HG02763 (cell line): Measurements from ENCODE around the gene CD276.
"Not testable (repeated sequence)": the region's sequence is repeated elsewhere in the genome, so short reads cannot be mapped to it uniquely, and the experiment has no call there.

Experiments
- ATAC-seq: cut with Tn5 transposase; IDR thresholded peaks from one replicate; pipeline ENCODE4 v1.9.1; 2021; ENCODE audit warnings: mild to moderate bottlenecking, moderate library complexity; ENCODE audit not compliant: unreplicated experiment

Gene CD276

DNA sequence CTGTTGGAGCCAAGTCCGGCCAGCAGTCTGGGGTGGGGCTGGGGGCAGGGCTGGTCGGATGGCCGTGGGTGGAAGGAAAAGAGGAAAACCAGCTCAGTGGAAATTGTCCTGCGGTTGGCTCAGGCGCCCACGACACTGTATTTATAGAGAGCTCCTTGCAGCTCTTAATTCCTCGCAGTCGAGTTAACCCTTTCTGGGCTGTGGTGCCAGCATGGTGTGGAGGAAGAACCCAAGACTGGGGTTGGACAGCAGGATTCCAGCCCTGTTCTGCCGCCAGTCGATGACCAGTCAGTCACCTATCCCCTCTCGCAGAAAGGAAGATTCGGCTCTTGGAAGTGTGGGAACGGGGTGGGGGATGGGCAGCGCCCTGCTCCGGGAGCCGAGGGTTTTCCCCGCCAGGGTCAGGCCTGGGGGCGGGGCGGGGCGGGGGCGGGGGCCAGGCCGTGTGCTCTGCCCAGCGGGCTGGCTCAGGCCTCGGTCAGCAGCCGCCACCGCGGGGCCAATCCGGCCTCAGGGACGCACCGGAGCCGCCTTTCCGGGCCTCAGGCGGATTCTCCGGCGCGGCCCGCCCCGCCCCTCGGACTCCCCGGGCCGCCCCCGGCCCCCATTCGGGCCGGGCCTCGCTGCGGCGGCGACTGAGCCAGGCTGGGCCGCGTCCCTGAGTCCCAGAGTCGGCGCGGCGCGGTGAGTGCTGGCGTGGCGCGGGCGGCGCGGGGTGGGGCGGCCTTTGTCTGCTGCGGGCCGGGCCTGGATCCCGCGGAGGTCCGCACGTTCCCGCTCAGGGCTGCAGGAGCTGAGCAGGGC is at the start of gene CD276:
CD276 (plus strand) TSS at position 607 of the 804 bp plus-strand sequence. CDS start 15,257 bp downstream, outside the sequence.
- ATAC-seq, result no peak

DNA sequence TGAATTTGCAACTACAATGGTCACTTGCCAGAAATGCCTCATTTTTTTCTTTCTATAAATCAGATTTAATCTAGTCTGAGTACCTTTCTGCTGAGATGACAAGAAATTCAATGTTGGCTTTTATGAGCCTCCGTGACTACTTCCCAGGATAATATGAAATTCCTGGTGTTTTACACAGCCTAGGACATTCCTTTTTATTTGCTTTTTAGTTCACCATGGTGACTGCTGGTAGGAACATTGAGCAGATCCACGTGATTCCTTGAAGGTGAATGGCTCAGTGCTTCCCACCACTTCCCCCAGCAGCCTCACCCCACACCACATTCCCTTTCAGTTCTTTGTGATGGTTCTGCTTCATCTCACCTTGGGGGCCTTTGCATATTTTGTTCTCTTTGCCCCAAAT is 46.7 kb upstream of the CD276 start:
- ATAC-seq, result no peak

DNA sequence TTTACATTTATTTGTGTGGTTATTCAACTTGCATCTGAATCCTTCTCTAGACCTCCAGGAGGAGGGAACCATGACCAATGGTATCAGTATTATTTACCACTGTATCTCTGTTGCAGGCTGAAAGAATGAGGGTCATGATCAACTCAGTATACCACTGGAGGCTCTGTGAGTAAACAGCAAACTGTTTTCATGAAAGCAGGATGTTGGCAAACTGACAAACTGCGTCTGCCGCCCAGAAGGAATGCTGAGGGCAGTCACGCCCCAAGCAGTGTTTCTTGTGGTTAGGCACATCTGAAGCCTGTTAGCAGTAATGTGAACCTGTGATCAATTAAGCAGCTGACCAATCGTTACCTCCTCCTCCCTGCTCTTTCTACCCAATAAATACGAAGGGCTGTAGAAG is 44.7 kb upstream of the CD276 start:
- not testable (repeated sequence) for ATAC-seq

DNA sequence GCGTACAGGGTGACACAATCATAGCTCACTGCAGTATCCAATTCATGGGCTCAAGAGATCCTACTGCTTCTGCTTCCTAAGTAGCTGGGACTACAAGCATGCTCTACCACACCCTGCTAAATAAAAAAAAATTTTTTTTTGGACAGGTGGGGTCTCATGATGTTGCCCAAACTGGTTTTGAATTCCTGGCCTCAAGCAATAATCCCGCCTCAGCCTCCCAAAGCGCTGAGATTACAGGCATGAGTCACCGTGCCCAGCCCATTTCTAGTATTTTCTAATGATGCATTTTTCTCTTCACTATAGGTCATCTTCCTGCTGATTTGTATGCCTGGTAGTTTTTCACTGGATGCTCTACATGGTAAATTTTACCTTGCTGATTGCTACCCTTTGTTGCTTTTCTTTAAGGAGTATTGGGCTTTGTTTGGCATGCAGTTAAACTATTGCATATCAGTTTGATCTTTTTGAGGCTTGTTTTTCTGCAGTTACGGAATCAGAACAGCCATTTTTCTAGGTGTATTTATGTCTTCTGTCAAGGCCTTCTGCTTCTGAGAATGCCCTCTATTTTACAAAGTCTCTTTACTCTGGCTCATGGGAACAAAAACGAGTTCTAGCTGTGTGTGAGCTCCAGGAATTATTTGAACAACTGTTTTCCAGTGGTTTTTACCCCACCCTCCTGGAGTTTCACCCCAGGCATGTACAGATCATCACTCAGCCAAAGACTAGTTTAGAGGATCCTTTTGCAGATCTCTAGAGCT is 36.7 kb upstream of the CD276 start:
- ATAC-seq, result no peak

DNA sequence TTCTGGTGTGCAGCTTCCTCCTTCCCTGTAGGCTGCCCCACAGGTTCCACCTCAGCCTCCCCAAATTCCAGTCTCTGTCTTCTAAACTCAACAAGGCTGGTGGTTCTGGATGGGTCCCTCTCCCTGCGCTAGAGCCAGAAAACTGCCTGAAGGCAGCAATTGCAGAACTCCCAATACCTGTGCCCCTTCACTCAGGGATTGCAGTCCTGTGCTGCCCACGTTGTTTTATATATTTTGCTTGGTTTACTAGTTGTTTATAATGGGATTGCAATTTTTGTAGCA is 36.2 kb upstream of the CD276 start:
- no peak for ATAC-seq

DNA sequence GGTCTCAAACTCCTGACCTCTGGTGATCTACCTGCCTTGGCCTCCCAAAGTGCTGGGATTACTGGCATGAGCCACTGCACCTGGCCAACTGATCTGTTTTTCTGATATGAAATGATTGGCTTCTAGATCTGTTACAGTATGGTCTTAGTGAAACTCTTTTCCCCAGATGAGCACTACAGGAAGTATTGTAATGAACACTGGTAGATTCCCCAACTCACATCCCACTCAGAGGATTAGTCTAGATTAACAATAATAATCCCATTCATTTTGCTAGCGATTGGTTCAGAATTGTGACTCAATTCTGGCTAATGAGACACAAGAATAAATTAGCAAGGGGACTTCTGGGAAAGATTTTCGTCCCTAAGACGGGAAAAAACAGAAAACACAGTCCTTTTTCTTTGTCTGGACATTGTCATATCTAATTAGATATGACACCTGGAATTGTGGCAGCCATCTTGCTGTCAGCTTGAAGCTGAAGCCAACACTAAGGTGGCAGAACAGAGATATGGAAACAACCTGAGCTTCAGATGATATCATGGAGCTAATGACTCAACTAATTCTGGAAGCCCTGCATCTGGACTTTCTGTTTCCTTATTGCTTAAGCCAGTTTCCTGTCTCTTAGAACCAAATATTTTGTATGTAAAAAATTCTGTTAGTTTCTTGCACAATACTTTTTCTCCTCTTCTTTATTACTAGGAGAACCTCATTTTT is 33.6 kb upstream of the CD276 start:
- no peak for ATAC-seq

DNA sequence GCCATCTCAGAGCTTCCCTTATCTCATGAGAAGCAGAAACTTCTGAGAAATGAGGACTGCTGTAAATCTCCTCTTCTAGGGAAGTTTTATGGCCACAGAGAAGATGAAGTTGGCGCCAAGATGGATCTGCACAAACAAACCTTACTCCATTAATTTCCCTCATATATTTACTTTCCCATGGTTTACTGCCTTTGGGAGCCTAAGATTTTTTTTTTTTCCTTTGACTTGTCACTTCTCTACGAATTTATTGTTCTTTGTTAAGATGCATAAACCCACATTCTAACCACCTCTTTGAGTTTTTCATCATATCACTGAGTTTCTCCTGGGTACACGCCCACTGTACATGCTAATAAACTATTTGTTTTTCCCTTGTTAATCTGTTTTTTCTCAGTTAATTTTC is 29.5 kb upstream of the CD276 start:
- no peak for ATAC-seq

DNA sequence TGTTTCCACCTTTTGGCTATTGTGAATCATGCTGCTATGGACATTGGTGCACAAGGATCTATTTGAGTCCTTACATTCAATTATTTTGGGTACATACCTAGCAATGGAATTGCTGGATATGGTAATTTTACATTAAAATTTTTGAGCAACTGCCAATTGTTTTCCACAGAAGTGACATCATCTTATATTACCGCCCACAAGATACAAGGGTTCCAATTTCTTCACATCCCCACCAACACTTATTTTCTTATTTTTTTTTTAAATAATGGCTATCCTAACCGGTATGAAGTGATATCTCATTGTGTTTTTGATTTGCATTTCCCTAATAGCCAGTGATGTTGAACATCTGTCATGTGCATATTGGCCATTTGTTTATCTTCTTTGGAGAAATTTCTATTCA is 28.5 kb upstream of the CD276 start:
- ATAC-seq, result no peak

DNA sequence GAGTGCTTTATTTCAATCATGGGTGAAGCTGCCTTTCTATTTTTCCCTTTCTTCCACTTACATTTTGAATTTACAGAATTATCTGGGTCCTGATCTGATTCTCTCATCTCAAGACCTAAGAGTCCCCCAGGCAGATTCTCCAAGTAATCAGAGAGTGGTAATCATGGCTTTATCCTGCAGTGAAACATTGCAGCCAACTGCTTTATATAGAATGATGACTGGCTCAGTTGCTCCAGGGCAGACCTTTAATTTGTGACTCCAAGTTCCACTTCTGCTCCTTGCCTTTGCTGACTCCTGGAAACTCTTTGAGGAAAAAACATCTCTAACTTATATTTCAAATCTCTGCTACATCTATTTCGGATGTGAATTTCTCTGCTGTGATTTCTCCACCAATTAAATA is 25.5 kb upstream of the CD276 start:
- ATAC-seq, result no peak

DNA sequence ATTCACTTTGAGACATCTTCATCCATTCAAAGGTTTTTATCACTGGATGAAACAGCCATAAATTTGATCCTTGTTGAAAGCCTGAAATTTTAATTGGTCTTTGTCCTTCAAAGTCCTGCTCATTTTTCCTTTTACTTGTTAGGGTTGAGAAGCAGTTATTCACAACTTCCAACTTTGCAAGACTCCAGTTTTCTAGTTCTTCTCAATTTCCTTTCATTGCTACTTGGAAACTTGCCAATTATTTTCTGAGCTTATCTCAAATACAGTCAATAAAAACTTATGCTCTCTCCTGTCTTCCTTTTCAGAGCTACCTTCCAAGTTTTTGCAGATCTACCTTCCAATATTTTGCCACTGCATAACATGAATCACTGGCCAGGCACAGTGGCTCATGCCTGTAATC is 23.7 kb upstream of the CD276 start:
- no peak for ATAC-seq

DNA sequence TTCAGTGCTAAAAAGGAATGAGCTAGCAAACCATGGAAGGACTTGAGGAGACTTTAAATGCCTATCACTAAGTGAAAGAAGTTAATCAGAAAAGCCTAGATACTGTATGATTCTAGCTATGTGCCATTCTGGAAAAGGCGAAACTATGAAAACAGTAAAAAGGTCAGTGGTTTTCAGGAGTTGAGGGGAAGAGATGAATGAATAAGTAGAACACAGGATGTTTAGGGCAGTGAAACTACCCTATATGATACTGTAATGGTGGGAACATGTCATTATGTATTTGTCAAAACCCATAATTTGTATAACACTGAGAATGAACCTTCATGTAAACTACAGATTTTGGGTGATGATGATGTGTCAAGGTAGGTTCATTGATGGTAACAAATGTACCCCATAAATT is 9.6 kb upstream of the CD276 start:
- ATAC-seq, result no peak

DNA sequence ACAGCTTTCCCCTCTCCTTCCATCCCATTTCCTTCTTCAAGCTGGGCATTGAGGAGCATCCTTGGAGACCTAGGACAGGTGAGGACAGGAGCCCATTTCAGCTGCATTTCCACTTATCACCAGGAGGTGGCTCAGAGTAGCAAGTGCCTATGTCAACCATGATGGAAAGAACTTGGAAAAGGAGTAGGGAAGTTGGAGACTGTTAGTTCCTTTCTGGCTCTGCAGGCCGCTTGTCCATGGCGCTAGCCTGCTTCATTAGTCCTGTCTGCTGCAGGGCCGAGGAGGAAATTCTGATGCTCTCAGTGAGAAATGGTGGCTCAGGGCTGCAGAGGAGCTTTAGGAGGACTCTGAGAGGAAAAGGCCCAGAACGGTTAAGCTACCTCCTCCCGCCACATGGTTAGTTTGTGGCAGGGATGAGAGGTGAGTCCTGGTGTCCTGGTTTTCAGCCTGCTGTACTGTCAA is 7.0 kb upstream of the CD276 start:
- ATAC-seq, result no peak

DNA sequence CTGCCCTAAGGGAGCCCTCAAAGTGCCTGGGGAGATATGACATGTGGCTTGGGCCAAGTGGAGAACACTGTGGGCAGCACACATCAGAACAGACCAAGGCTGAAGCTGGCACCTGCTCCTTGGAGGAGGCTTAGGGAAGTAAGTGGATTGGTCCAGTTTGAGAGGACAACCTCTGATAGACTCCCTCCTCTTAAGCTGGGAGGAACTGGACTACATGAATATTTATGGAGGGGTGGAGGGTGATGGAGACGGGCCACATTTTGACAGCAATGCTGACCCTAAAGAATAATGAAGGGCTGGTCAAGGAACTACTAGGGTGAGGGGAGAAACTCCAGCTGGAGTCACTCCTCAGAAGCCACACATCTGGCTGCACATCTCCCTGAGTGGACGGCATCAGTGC is 6.5 kb upstream of the CD276 start:
- no peak for ATAC-seq

DNA sequence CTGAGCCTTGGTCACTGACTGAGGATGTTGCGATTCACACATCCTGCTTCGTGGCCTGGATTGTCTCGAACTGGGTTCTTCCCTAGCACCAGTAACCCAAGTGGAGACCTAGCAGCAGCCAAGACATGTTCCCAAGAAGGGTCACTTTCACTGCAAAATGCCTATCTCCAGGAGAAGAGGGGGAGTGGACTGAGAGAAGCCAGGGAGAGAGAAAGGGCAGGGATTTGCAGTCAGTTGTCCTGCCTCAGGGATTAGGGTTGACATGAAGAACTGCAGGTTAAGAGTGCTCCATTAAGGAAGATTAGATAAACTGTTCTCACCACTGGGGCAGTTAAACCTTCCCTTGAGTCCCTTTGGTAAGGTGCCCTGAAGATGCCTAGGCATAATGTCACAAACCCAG is 5.7 kb upstream of the CD276 start:
- no peak for ATAC-seq

DNA sequence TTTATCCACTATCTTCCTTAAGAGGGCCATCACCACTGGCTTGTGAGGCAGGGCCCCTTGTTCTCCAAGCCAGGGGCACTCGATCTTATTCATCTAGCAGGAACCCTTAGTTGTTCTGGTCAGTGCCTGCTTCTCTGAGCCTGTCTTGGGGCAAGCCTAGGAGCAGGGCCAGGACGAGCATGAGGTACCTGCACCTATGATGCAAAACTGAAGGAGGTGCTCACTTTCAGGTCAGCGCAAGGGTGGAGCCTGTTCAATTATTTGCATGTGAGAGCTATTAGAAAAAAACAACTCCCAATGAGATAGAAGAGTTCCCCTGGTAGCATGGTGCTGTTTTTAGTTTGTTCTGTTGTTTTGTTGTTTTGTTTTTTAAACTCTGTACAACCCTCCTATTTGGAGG is 5.0 kb upstream of the CD276 start:
- no peak for ATAC-seq

DNA sequence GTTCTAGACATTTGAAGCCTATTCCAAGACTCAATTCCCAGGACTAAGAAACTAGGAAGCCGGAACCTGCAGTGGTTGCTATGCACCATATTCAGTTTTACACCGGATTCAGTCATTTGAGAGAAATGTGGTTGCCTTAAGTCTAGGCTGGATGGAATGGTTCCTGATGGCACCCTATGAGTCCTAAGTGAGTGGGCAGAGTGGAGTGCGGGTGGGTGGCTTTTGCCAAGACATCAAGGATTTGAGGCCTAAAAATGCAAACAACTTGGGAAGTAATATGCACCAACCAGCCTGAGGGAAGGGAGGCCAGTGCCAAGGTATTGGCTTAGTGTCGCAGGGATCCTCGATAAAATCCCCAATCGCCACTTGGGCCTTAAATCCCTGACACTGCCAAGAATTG is 4.2 kb upstream of the CD276 start:
- no peak for ATAC-seq

DNA sequence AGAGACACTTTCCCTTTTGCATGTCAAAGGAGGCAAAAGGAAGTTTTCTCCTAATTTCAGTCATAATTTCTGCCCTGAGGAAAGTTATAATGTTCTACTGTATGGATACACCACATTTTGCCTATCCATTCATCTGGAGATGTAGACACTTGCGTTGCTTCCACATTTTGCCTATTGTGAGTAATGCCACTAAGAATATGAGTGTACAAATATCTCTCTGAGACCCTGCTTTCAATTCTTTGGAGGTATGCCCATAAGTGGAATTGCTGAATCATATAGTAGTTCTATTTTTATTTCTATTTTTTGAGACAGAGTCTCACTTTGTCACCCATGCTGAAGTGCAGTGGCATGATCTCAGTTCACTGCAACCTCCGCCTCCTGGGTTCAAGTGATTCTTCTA is 3.6 kb upstream of the CD276 start:
- ATAC-seq, result no peak

DNA sequence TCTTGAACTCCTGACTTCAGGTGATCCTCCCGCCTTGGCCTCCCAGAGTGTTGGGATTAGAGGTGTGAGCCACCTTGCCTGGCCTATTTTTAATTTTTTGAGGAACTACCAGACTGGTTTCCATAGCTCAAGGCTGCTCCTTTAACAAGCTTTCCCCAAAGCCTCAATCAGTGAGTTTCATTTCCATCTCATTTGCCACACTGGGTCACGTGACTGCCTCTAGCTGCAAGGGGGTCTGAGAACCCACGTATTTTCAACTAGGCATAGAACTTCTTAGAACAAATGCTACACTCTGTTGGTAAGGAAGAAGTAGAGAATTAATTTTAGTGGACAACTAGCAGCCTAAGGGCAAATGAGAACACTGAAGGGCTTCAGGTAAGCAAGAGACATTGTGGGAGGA is 3.1 kb upstream of the CD276 start:
- no peak for ATAC-seq

DNA sequence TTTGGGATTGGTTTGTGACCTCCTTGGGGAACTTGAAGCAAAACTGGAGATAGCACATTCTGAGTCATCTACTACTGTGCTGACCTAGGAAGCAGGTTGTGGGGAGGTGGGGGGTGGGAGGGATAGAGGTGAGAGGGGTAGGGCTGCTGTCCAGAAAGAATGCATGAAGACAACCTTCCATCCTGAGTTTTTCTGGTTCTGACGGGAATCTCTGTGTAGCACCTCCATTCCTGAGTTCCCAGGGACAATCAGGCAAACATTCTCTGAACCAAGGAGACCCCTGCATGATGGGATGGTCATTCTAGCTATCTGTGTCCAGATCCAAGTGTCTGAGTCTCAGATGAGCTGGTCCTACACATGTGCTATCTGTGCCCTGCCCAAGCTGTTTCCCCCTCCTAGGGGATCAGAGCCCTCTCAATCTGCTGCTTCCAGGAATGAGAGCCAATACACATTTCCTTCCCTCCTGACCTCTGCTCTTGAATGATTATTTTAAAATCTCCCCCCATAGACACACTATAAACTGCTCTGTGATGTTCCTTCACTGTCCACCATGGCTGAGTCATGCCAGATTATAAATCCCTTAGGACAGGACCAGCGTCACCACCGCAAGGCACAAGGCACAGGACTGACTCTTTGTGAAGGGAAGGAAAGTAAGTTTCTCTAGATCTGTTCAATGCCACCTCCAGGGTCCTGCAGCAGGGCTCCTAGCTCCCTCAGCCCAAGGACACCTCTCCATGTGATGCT is 2.2 kb upstream of the CD276 start:
- ATAC-seq, result no peak

DNA sequence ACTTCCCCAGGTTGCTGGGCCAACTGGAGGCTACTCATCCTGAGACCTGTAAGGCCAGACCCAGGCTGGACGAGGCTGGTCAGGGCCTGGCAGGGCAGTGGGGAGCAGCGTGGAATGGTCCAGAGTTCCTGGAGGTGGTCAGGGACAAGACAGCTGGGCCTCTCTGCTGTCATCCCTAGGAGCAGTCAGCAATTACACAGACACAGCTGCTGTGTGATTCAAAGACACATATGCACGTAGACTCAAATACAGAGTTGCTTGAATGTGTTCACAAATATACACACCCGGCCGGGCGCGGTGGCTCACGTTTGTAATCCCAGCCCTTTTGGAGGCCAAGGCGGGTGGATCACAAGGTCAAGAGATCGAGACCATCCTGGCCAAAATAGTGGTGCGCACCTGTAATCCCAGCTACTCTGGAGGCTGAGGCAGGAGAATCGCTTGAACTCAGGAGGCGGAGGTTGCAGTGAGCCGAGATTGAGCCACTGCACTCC is 1.5 kb upstream of the CD276 start:
- no peak for ATAC-seq

DNA sequence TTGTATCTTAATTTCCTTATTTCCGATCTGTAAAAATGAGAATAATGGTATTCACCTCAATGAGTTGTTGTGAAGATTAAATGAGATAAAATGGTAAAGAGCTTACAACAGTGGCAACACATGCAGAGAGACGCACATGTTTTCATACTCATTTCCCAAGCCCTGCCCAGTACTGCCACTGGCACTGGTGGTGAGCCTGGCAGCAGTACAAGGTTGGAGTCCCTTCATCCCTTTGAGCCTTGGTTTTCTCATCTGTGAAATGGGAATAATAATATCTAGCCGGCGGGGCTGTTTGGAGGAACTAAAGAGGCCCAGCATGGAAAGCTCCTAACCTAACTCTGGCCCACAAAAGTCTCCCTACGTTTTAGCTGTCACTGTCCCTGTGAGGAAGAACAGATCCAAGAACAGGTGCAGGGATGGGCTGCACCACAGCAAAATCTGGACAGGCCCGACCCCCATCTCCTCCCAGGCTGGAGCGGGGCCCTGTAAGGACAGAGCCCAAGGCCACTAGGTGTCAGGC is 866 bp upstream of the CD276 start:
- ATAC-seq, result no peak
